Skeletal muscle cell (primary cell): ENCODE results near the gene THAP9.

ENCODE experiments used
- DNase-seq: peaks from one replicate; pipeline ENCODE4 v3.0.0-alpha.2; 2010; ENCODE audit warnings: low read depth
- H3K4me3 ChIP-seq: 2 replicates; pipeline ENCODE4 v1.5.1; 2011; ENCODE audit warnings: low read depth, mild to moderate bottlenecking, control low read depth, low read length, moderate library complexity

The THAP9 gene

DNA sequence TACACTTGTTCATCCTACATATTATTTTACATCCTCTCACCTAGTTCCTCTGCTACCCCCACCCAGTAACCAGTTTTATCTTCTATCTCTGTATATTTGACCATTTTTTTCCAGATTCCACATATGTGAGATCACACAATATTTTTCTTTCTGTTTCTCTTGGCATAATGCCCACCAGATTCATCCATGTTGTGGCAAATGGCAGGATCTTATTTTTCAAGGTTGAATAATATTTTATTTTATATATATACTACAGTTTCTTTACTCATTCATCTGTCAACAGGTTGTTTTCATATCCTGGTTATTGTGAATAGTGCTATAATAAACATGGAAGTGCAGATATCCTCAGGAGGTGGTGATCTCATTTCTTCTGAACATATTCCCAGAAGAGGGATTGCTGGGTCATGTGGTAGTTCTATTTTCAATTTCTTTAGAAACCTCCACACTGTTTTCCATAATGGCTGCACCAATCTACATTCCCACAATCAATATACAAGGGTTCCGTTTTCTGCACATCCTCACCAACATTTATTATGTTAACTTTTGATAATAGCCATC lies 48.2 kb downstream of the THAP9 start:
- no peak for DNase-seq
- no peak overlapping the region for H3K4me3 ChIP-seq

DNA sequence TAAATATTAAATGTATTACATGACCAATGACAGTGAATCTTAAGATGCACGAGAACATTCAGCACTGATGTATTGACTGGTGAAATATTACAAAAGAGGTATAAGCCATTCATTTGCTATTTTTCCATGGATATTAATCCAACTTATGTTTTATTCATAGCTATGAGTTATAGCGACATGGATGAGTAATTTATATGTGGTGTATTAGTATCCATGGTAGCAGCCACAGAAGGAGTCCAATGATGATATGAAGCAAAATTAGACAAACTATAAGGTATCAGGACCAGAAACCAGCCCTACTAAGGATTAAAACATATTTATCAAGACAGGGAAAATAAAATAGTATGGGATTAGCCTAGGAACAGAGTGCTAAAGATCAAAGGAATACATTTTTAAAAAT lies 50.7 kb downstream of the THAP9 start:
- no peak overlapping the region for H3K4me3 ChIP-seq
- DNase-seq, result no peak

DNA sequence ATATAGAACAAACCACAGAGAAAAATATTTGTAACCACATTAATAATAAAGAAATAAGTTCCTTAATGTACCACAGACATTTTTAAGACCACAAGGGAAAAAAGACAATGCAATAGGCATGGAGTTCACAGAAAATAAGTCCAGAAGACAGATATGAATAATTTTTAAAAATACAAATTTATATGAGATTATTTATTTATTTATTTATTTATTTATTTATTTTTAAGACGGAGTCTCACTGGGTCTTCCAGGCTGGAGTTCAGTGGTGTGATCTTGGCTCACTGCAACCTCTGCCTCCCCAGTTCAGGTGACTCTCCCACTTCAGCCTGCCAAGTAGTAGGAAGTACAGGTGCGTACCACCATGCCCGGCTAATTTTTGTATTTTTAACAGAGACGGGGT lies 53.7 kb downstream of the THAP9 start:
- DNase-seq, result no peak
- no peak overlapping the region for H3K4me3 ChIP-seq

DNA sequence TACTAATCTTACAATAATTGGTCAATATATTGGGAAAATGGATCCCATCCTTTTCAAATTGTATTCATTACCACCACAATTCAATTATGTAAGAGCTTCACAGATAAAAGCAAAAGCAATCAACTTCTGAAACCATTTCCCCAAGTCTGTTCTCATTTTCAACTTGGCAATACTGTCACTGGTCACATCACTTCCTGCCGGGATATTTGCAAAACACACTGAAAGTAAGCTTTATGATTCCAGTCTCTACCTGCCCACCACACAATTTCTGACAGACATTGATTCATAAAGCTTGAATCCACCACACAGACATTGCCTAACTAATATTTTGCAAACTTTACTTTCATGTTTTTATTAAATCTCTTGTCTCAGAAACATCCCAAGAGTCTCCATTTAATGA lies 56.5 kb downstream of the THAP9 start:
- no peak overlapping the region for H3K4me3 ChIP-seq
- DNase-seq, result no peak

DNA sequence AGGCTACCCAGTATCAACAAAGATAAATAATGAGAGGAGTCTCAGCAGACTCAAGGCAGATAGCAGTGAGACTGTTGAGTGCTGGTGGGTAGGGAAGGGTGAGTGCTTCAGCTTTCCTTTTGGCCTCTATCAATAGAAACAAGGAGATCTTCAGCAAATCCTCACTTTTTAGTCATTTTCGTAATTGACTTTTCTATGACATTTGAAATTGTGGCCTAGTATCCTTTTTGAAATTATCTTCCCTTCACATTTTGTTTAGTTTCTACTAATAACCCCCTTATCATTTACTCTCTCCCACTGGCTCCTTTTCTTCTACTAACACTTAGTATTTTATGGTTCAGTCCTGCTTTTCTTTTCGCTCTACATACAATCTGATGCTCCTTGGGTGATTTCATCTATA lies 65.2 kb downstream of the THAP9 start:
- no peak overlapping the region for H3K4me3 ChIP-seq
- no peak for DNase-seq

DNA sequence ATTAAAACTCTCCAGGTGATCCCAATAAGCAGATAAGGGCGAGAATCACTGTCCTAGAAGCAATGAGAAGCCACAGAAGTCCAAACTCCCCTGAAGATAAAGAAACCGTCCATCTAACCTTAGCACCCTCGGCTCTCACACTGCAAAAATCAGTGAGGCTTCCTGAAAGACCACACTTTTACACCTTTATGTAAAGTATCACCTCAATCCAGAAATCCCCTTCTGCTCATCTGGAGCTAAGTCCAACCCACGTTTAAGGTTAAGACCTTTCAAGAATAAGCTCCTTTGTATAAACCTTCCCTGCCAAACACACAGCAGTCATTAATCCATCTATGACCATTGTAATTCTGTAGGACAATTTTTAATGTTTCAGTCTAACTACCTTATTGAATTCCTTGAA lies 68.4 kb downstream of the THAP9 start:
- no peak overlapping the region for H3K4me3 ChIP-seq
- DNase-seq, result no peak

DNA sequence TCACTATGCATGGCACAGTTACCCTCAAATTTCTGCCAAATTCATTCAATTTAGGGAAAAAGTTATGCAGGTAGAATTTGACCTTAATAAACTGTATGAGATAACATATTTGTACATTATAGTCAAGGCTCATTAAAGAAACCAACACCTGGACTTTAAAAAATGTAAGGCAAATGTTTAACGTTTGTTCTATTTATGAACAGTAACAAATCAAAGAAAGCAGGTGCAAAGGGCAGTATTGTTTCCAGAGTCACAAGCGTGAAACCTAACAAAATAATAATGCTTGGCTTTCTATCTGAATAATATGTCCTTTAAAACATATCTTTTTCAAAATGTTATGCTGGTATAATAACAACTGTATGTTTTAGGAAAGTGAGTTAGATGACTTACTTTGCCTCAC lies 68.9 kb downstream of the THAP9 start:
- DNase-seq, result no peak
- no peak overlapping the region for H3K4me3 ChIP-seq
